ENCODE data around the gene GLUD1.
"Not testable (repeated sequence)": the region's sequence is repeated elsewhere in the genome, so short reads cannot be mapped to it uniquely, and the experiment has no call there.

GRCh38 chr10:87030419-87030818 is 64.2 kb downstream of the GLUD1 start:
- not testable (repeated sequence) for TF ChIP-seq CTCF (IDR thresholded peaks at IDR 0.05); POLR2A (IDR thresholded peaks at IDR 0.05); POLR2AphosphoS5 (IDR thresholded peaks at IDR 0.05; ENCODE audit: insufficient read depth in 1 of 2, low read depth in 1 of 2)
